ENCODE results near the gene COL20A1. TPM values are rescaled to one million over a fixed set of nuclear protein-coding genes. Genes with fewer than 3 reads are reported as not detected.

The COL20A1 gene
- total RNA-seq, 1 experiment from 2014 or later, result not detected

DNA sequence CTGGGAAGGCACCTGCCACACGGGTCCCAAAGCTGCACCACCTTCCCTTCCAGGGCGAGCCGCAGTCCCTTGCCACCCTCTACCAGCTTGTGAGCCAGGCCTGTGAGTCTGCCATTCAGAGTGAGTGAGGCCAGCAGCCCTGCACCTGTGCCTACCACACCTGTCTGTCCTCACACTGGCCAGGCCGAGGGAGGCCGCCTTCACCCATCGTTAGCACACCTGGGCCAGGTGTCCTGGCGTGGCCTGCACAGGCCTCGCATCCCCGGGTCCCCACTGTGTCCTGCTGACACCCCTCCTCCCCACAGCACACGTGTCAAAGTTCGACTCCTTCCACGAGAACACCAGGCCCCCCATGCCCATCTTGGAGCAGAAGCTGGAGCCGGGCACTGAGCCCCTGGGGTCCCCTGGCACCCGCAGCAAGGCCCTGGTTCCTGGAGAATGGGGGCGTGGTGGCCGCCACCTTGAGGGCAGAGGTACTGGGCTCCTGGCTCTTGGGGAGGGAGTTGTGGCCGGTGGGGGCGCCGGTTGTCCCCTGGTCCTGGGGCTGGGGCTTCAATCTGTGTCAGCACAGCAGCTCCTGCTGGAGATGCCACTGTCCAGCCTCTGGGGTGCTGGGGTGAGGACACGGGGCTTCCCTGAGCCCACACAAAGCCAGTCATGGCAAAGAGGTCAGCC, 35.2 kb downstream of the COL20A1 start:
- TF ChIP-seq EZH2phosphoT487 (IDR thresholded peaks at IDR 0.05; ENCODE audit: borderline replicate concordance, low read length), result no peak
- TF ChIP-seq EZH2 (IDR thresholded peaks at IDR 0.05; ENCODE audit: low read length, unreplicated experiment), result no peak
- TF ChIP-seq, protein P1, sequence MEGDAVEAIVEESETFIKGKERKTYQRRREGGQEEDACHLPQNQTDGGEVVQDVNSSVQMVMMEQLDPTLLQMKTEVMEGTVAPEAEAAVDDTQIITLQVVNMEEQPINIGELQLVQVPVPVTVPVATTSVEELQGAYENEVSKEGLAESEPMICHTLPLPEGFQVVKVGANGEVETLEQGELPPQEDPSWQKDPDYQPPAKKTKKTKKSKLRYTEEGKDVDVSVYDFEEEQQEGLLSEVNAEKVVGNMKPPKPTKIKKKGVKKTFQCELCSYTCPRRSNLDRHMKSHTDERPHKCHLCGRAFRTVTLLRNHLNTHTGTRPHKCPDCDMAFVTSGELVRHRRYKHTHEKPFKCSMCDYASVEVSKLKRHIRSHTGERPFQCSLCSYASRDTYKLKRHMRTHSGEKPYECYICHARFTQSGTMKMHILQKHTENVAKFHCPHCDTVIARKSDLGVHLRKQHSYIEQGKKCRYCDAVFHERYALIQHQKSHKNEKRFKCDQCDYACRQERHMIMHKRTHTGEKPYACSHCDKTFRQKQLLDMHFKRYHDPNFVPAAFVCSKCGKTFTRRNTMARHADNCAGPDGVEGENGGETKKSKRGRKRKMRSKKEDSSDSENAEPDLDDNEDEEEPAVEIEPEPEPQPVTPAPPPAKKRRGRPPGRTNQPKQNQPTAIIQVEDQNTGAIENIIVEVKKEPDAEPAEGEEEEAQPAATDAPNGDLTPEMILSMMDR (conservative IDR thresholded peaks at IDR 0.05; ENCODE audit: low read depth, low read length), result no peak
- Histone ChIP-seq H3K4me3 (ENCODE audit: low read length) (no peak overlapping the region), H4K20me1 (ENCODE audit: low read length) (no peaks in the 10 kb centered on the region), H3K4me1 (ENCODE audit: insufficient read depth, low read length) (peaks cover 10% of the 10 kb centered on the region; the same call in 1 of the 2 replicates), H3K4me2 (ENCODE audit: low read length) (no peak overlapping the region), H3K9me2 (replicated peaks; ENCODE audit: low read length) (no peaks in the 10 kb centered on the region), H3K27ac (ENCODE audit: low read length) (no peak overlapping the region), H3F3A (ENCODE audit: low read length, unreplicated experiment) (no peaks in the 10 kb centered on the region), H3K9ac (ENCODE audit: low read length) (no peak overlapping the region), H3K9me3 (ENCODE audit: low read length) (no peaks in the 10 kb centered on the region), H3K36me3 (ENCODE audit: low read depth, low read length) (no peaks in the 10 kb centered on the region), H3K79me2 (ENCODE audit: low read length) (no peaks in the 10 kb centered on the region), H2AFZ (ENCODE audit: low read length) (no peak overlapping the region), H3K27me3 (ENCODE audit: low read length) (peaks cover 16% of the 10 kb centered on the region; the same call in 1 of the 2 replicates)
- ChIA-PET POLR2A (ENCODE audit: unreplicated experiment) (no interaction called here), CTCF (no interaction called here)
- no peak for ATAC-seq
- DNase-seq, result no peak
- intact Hi-C loops (cut with micrococcal nuclease), result no loop called here
- BruUV-seq (replicated peaks), result no TSS peak

- Histone ChIP-seq H3K4me2 (ENCODE audit: low read length) (no peak overlapping the region), H3K79me2 (ENCODE audit: low read length) (no peaks in the 10 kb centered on the region), H3K27me3 (ENCODE audit: low read length) (peaks cover 12% of the 10 kb centered on the region; the same call in 1 of the 2 replicates), H3K9ac (ENCODE audit: low read length) (no peak overlapping the region), H4K20me1 (ENCODE audit: low read length) (no peaks in the 10 kb centered on the region), H3F3A (ENCODE audit: low read length, unreplicated experiment) (no peaks in the 10 kb centered on the region), H3K4me1 (ENCODE audit: insufficient read depth, low read length) (peaks cover 10% of the 10 kb centered on the region; the same call in 1 of the 2 replicates), H3K36me3 (ENCODE audit: low read depth, low read length) (no peaks in the 10 kb centered on the region), H3K9me2 (replicated peaks; ENCODE audit: low read length) (no peaks in the 10 kb centered on the region), H2AFZ (ENCODE audit: low read length) (no peak overlapping the region), H3K9me3 (ENCODE audit: low read length) (no peaks in the 10 kb centered on the region), H3K4me3 (ENCODE audit: low read length) (no peak overlapping the region), H3K27ac (ENCODE audit: low read length) (no peak overlapping the region)
- ChIA-PET CTCF (no interaction called here), POLR2A (ENCODE audit: unreplicated experiment) (no interaction called here)
- no TSS peak for BruUV-seq (replicated peaks)
- DNase-seq (no peak), ATAC-seq (no peak)
- intact Hi-C loops (cut with micrococcal nuclease), result no loop called here
- TF ChIP-seq EZH2phosphoT487 (IDR thresholded peaks at IDR 0.05; ENCODE audit: borderline replicate concordance, low read length) (no peak), EZH2 (IDR thresholded peaks at IDR 0.05; ENCODE audit: low read length, unreplicated experiment) (no peak)
- TF ChIP-seq, protein P1 (conservative IDR thresholded peaks at IDR 0.05; ENCODE audit: low read depth, low read length), result no peak
Measured at GRCh38 chr20:63328718-63329275, 35.8 kb downstream of the COL20A1 start.
